Uterus (tissue), 4 donors: Measurements from ENCODE around the gene MRPL28. TPM values are rescaled to one million over a fixed set of nuclear protein-coding genes. Genes with fewer than 3 reads are reported as not detected.

Experiments used
- DNase-seq, 2 donors: peaks; one replicate each; pipeline ENCODE4 v3.0.0-alpha.2; 2019 to 2020
- H3K27ac ChIP-seq, 2 donors: fragments of 200-600 bp; sonication (generic); 1 replicate in 1 of 2; 2 replicates in 1 of 2; pipeline ENCODE4 v1.5.1; 2016 to 2018
- H3K27me3 ChIP-seq, 2 donors: fragments of 200-600 bp; sonication (generic); one replicate each; pipeline ENCODE4 v1.5.1; 2018 to 2019; ENCODE audit warnings: control low read depth in 1 of 2
- H3K36me3 ChIP-seq, 2 donors: fragments of 200-600 bp; sonication (generic); one replicate each; pipeline ENCODE4 v1.5.1; 2019; ENCODE audit warnings: control low read depth in 1 of 2
- H3K4me1 ChIP-seq, 2 donors: fragments of 200-600 bp; sonication (generic); one replicate each; pipeline ENCODE4 v1.5.1; 2018 to 2019; ENCODE audit warnings: control low read depth in 1 of 2
- H3K4me3 ChIP-seq, 2 donors: fragments of 200-600 bp; sonication (generic); 1 replicate in 1 of 2; 2 replicates in 1 of 2; pipeline ENCODE4 v1.5.1; 2018 to 2019; ENCODE audit warnings: mild to moderate bottlenecking in 1 of 2
- H3K9me3 ChIP-seq, 2 donors: fragments of 200-600 bp; sonication (generic); one replicate each; pipeline ENCODE4 v1.5.1; 2019; ENCODE audit warnings: control low read depth in 1 of 2
- POLR2A ChIP-seq, 2 donors: fragments of 450-650 bp; IDR thresholded peaks; one replicate each; pipeline ENCODE4 v1.6.1; 2016; ENCODE audit warnings: antibody characterized with exemption in 2 of 2, mild to moderate bottlenecking in 1 of 2, moderate library complexity in 1 of 2
- intact Hi-C: fragments of 100-400 bp; cut with DNase I; formaldehyde crosslinking; loops from one replicate; pipeline ENCODE4 v1.15.1; 2023; ENCODE audit warnings: low total_unique reads
- total RNA-seq, 4 donors: library from RNA; depleted of rRNA in 3 of 4; stranded (reverse); fragments of >200 nt in 3 of 4; gene quantifications; one replicate each; pipeline versions ENCODE4 v1.1.0 to v1.2.4, GENCODE V29; 2014 to 2023
- TF ChIP-seq, protein P1 (sequence below), 4 experiments: fragments of 200-600 bp in 2 of 4; fragments of 450-650 bp in 2 of 4; sonication (generic) in 2 of 4; IDR thresholded peaks; one replicate each; pipeline ENCODE4 v1.5.1; 2016 to 2019; ENCODE audit warnings: antibody characterized with exemption in 4 of 4, mild to moderate bottlenecking in 2 of 4, moderate library complexity in 1 of 4
- donor health status: DM: yes; HTN: yes; CAD: no.

MRPL28 gene
- total RNA-seq, 4 donors from 2014 or later = 32.4 to 97.3 (median 50.1) TPM

DNA sequence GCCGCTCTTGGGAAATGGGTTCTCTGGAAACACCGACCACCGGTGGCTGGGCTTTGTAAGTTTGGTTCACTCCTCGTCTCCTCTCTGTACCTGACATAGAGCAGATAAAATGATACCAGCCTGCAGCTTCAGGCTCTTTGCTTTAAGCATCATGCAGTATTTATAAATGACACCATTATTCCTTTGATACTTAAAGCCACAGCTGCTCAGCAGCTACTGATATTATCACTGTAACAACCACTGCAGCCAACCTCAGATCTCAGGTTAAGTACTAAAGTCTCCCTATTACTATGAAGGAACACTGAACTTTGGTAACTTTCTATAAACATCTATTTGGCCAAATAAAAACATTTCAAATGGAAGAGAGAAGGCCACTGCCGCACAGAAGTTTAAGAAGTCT is 52.8 kb downstream of the MRPL28 start:
- no peak for DNase-seq
- TF ChIP-seq POLR2A (IDR thresholded peaks at IDR 0.05) = no peak
- TF ChIP-seq, protein P1, sequence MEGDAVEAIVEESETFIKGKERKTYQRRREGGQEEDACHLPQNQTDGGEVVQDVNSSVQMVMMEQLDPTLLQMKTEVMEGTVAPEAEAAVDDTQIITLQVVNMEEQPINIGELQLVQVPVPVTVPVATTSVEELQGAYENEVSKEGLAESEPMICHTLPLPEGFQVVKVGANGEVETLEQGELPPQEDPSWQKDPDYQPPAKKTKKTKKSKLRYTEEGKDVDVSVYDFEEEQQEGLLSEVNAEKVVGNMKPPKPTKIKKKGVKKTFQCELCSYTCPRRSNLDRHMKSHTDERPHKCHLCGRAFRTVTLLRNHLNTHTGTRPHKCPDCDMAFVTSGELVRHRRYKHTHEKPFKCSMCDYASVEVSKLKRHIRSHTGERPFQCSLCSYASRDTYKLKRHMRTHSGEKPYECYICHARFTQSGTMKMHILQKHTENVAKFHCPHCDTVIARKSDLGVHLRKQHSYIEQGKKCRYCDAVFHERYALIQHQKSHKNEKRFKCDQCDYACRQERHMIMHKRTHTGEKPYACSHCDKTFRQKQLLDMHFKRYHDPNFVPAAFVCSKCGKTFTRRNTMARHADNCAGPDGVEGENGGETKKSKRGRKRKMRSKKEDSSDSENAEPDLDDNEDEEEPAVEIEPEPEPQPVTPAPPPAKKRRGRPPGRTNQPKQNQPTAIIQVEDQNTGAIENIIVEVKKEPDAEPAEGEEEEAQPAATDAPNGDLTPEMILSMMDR (IDR thresholded peaks at IDR 0.05) = no peak
- intact Hi-C loops = no loop called here
- Histone ChIP-seq H3K27ac (no peak overlapping the region), H3K36me3 (no peaks in the 10 kb centered on the region), H3K9me3 (no peaks in the 10 kb centered on the region), H3K4me3 (no peak overlapping the region), H3K4me1 (no peaks in the 10 kb centered on the region), H3K27me3 (no peaks in the 10 kb centered on the region)

Other genes starting within 250 kb of the MRPL28 start
- gene NPRL3, start 231.9 kb downstream of the MRPL28 start, total RNA-seq = 10 to 100 TPM; 13.9 to 34.8 (median 18.7) TPM
- gene HBZ, start 217.9 kb downstream of the MRPL28 start, total RNA-seq = under 1 TPM in 1 of 4 donors, not detected in 3; 0.76 TPM
- 1 to 10 TPM in 1 of 4 donors, not detected in 3; 1.4 TPM for gene HBM, start 204.6 kb downstream of the MRPL28 start, total RNA-seq
- 100 to 1,000 TPM in 3 of 4 donors, 10 to 100 TPM in 1; 52.8 to 638 (median 317) TPM for gene HBA2, start 197.7 kb downstream of the MRPL28 start, total RNA-seq
- gene HBA1, start 193.9 kb downstream of the MRPL28 start, total RNA-seq = 100 to 1,000 TPM in 3 of 4 donors, 10 to 100 TPM in 1; 42.0 to 398 (median 263) TPM
- gene HBQ1, start 190.1 kb downstream of the MRPL28 start, total RNA-seq = 1 to 10 TPM in 1 of 4 donors, not detected in 3; 4.1 TPM
- 100 to 1,000 TPM in 2 of 4 donors, 10 to 100 TPM in 2; 47.6 to 118 (median 93.9) TPM for gene LUC7L, start 141.1 kb downstream of the MRPL28 start, total RNA-seq
- 10 to 100 TPM in 2 of 4 donors, 1 to 10 TPM in 2; 5.6 to 65.5 (median 30.1) TPM for gene FAM234A, start 135.7 kb downstream of the MRPL28 start, total RNA-seq
- gene RGS11, start 94.6 kb downstream of the MRPL28 start, total RNA-seq = 1 to 10 TPM in 3 of 4 donors, not detected in 1; 1.1 to 2.4 (median 2.3) TPM
- 1 to 10 TPM in 1 of 4 donors, not detected in 3; 2.1 TPM for gene ARHGDIG, start 89.9 kb downstream of the MRPL28 start, total RNA-seq
- gene PDIA2, start 87.4 kb downstream of the MRPL28 start, total RNA-seq = under 1 TPM in 1 of 4 donors, not detected in 3; 0.97 TPM
- gene AXIN1, start 17.8 kb downstream of the MRPL28 start, total RNA-seq = 10 to 100 TPM in 3 of 4 donors, 1 to 10 TPM in 1; 6.2 to 23.6 (median 19.9) TPM
- 10 to 100 TPM; 10.6 to 36.2 (median 12.8) TPM for gene PGAP6, start 11.4 kb upstream of the MRPL28 start, total RNA-seq
- gene NME4, start 26.7 kb upstream of the MRPL28 start, total RNA-seq = 10 to 100 TPM; 37.3 to 77.6 (median 62.2) TPM
- gene DECR2, start 31.3 kb upstream of the MRPL28 start, total RNA-seq = 100 to 1,000 TPM in 1 of 4 donors, 10 to 100 TPM in 3; 10.6 to 106 (median 31.9) TPM
- gene RAB11FIP3, start 55.1 kb upstream of the MRPL28 start, total RNA-seq = 10 to 100 TPM; 10.5 to 75.0 (median 49.4) TPM
- 10 to 100 TPM in 3 of 4 donors, 1 to 10 TPM in 1; 7.9 to 37.3 (median 19.3) TPM for gene CAPN15, start 157.2 kb upstream of the MRPL28 start, total RNA-seq
- gene PRR35, start 189.9 kb upstream of the MRPL28 start, total RNA-seq = not detected
- gene NHLRC4, start 196.5 kb upstream of the MRPL28 start, total RNA-seq = 1 to 10 TPM; 1.2 to 7.5 (median 1.5) TPM
- 10 to 100 TPM in 3 of 4 donors, 1 to 10 TPM in 1; 10.0 to 56.9 (median 30.7) TPM for gene PIGQ, start 199.4 kb upstream of the MRPL28 start, total RNA-seq
- 10 to 100 TPM in 2 of 4 donors, 1 to 10 TPM in 1, under 1 TPM in 1; 0.59 to 25.4 (median 14.3) TPM for gene RAB40C, start 219.5 kb upstream of the MRPL28 start, total RNA-seq